Activated CD8-positive, alpha-beta memory T cell treated with anti-CD3 and anti-CD28 coated beads, Interleukin-2, amount 50 U/mL, for 24 hours (primary cell): ENCODE data around the gene MIPEP.
"Not testable (repeated sequence)": the region's sequence is repeated elsewhere in the genome, so short reads cannot be mapped to it uniquely, and the experiment has no call there.

Source experiments
- DNase-seq: peaks from one replicate; pipeline ENCODE4 v3.0.0-alpha.2; 2020; ENCODE audit errors: extremely low read depth

Gene MIPEP

DNA sequence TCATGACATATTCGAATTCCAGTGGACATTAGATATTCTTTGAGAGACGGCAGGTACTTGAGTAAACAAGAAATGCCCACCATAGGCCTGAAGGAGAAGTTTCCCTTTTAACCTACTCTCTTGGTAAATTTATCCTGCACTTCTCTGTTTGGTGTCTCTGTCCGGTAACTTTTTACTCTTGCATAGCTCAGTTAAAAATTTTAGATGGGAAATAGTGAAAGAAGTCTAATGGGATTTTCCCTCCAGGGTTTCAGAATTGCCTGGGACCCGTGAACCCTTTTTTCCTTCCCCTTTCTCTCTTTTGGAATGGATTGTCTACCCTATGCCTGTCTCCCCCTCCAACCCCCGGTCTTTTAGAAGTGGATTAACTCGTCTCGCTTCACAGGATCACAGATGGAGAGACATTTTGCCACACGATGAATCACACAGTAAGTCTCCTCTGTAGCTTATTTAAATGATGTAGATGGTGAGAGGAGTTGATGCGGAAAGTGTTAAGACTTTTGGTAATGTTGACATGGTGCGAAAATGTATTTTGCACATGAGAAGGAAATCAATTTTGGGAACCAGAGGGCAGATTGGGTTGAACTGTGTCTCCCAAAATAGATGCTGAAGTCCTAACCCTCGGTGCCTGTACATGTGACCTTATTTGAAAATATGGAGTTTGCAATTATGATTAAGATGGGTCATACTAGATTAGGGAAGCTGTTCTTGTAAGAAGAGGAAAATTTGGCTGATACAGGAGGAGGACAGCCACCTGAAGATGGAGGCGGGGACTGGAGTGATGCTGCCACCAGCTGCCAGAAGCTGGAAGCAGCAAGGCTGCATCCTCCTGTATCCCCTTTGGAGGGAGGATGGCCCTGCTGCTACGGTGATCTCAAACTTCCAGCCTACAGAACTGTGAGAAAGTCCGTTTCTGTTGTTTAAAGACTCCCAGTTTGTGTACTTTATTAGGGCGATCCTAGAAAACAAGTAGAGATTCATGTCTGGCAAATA lies 711 bp upstream of the MIPEP start:
- no peak for DNase-seq

DNA sequence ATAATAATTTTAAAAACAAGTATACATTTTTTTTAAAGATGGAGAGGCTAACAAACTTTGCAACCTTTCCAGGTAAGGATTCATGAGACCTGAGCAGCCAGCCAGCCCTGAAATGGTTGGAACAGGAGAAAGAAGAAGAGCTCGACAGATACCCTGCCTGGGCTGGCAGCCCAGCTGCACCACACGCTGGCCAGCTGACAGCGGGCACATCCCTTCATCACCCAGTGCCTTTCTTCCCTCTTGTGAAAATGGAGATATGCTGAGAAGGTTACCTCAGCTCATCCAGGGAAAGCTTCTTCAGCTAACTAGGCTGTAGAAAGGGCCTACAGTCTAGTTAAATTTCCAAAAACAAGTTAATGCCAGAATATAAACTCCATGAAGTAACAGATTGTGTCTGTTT lies 4.8 kb downstream of the MIPEP start:
- DNase-seq, result not testable (repeated sequence)

DNA sequence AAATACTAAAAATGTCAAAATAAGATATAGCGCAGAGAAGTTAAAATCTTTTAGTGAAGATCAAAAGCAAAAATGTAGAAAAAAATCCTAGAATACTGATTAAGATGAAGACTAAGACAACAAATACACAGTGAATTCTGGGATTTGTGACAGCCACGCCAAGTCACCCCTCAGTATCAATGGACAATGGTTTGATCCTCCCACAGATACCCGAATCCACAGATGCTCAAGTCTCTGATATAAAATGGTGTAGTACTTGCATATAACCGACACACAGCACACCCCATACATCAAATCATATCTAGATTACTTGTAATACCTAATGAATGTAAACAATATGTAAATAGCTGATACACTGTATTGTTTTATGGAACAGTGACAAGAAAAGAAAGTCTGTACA lies 5.9 kb downstream of the MIPEP start:
- no peak for DNase-seq

DNA sequence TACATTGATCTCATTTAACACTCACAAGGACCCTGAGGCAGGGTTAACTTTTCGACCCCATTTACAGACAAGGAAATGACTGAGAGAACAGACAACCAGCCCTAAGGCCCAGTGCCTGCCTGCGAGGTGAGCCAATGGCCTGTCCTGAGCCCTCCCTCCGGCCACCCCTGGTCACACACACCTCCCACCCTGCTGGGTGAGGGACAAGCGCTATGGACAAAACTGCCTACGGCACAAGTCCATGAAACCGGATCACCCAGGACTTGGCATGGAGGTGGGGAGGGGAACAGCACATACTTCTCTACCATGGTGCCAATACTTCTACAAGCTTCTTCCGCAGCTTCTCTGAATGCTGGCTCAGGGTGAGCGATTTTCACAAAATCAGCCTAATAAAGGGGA lies 7.8 kb downstream of the MIPEP start:
- DNase-seq, result not testable (repeated sequence)

DNA sequence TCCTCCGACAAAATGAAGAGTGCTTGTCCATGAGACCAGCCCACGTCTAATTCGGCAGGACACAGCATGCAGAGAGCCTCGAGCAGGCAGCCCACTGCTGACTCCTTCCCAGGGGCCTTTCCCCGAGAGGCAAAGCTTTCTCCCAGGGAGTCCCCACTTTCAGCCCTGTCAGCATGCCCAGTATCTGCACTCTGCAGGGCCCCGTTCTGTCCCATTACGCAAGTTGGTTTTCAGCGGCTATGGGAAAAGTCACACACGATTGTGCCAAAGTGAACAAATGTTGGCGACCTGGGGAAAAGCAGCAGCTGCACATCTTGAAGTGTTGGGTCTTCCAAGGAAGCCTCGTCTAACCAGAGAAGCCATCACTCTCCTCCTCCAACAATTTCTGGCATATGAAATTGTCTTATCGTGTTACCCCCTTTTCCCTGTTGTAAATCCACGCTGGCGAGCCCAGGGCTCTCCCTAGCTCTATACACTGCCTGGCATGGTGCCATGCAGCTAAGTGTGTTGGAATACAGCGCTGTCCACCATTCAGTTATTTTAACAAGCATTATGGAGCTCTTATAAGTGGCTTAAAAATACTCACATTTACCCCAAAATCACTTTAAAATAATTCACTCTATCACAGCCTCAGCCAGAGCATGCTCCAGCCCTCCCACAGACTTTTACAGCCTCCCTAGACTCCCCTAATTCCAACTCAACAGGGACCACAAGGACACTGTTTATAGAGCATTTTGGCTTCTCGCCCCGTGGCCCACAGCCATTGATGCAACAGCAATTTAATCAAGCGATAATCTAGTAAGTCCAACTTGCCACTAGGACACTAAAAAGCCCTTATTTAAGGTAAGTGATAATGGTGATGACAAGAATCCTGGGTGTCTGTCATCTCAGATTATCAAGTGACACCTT lies 8.5 kb downstream of the MIPEP start:
- DNase-seq, result not testable (repeated sequence)

DNA sequence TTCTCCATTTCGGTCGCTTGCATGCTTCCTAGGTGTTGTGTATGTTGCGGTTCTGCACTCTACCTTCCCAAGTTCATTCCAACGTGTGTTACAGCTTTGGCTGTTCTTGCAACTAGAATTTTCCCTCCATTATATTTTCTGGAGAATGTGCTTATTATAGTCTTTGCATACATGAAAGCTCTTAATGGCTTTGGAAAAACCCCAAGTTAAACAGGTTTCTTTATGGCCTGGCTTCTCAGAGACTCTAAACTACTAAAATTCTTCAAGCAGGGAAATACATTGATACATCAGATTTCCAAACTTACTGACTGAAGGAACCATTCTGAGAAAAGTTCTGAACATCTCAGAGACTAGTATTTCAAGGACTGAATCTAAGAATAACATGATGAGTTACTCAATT lies 11.9 kb downstream of the MIPEP start:
- no peak for DNase-seq

DNA sequence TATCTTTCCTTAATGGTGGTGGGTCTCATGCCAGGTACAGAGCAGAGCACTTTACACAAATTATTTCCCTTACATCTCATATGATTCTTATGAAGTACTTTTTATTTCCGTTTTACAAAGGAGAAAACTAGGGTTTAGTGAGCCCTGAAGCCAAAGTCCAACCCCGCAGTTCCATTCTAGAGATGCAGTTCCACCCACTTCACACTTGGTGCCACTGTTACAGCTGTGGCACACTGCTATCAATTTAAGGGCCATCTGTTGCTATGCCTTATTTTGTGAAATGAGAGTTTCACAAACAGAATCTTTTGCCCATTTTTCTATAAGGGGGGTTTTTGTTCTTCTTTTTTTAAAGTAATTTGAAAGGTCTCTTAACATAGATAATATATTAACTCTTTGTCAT lies 12.9 kb downstream of the MIPEP start:
- DNase-seq, result no peak

DNA sequence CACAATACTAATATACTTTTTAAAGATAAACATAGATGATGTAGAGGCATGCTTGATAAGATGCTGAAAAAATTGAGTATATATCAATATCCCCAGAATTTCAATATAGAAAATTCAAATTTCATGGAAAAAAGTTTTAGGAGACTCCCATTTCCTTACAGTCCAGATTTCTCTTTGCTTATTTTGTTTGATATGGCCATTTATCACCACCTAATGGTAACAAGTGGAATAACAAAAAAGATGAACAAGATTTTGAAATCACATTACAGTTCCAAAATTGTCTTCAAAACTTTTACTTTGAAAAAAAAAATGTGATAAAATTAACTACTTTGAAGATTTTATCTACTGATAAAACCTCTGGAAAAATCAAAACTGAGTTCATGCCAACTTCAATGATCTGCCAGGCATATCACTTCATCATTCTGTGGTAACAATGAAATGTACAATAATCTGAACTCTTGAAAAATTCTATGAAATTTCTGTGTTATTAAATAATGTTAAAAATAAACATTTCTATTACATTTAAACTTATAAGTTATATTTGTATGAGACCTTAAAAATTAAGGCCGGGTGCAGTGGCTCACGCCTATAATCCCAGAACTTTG lies 17.5 kb downstream of the MIPEP start:
- DNase-seq, result no peak

DNA sequence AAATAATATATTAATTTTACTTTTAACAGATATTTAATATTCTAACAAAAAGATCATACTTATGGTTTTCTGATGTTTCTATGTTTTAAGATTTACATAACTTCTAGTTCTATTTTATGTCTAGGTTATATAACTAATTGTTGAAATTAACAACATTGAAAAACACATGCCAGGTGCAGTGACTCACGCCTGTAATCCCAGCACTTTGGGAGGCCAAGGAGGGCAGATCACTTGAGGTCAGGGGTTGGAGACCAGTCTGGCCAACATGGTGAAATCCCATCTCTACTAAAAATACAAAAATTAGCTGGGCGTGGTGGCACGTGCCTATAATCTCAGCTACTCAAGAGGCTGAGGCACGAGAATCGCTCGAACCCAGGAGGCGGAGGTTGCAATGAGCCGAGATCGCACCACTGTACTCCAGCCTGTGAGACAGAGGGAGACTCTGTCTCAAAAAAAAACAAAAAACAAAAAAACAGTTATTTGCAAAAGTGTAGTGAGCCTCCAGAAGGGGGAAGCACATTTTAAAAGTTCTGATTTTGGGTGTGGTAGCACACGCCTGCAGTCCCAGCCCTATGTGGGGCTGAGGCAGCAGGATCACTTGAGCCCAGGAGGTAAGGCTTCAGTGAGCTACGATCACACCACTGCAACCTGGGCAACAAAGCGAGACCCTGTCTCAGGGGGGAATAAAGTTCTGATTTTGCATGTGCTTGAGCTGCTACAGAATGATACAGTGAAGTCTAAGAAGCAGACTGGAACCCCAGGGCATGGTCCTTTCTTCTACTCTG lies 18.7 kb downstream of the MIPEP start:
- DNase-seq, result no peak

DNA sequence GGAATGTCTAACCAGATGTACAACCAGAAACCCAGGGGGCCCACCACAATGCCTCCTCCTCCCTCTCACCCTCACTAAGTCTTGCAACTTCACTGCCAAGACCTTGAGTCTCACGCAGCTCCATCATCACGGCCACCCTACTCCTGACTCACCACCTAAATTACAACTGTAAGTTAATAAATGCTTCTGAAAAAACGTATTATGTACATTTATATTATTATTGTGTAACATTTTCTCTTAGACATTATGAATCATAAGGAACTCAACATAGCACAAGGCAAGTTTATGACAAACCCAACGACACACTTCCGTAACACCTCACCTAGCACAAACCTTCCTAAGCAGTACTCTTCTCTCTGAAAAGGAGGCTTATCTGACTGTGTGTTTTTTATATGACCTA lies 20.7 kb downstream of the MIPEP start:
- DNase-seq, result no peak

DNA sequence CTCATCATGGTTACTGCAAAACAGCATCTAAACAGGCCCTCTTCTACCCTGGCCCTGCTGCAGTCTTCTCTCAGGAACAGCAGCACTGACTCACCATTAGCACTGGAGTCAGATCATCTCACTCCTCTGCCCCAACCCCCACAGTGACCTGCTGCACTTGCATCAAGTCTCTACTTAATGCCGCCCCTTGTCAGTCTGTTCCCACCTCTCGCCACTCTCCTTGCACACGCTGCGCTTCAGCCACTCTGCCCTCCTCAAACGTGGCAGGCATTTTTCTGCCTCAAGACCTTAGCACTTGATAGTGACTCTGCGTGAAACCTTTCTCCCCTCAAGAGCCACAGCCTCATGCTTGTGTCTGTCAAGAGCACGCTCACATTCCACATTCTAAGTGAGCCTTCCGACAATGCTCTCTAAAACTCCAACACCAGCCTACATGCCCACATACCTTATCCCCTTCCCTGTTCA lies 22.1 kb downstream of the MIPEP start:
- DNase-seq, result no peak

DNA sequence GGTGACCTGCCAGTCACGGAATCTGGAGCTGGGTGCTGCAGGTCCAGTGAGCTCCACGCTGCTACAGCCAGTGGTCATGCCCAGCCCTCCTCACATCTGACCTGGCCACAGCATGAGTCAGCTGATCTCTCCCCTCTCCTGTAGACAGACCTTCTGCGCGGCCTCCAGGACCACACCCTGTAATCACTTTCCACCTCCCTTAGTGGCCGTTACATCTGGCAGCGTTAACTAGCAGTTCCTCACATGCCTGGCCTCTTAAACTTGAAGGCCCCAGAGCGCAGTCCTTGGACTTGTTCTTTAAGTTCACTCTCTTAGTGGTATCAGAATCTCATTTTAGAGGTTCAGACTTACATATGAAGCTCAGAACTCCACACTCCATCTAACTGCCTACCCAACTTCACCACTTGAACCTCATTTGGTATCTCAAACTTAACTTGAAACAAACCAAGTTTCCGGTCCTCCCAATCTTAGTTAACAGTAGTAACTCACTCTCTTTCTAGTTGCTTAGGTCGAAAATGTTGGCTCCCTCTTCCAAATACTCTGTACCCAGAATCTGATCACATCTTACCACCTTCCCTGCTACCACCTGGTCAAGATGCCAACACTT lies 22.7 kb downstream of the MIPEP start:
- DNase-seq, result no peak

DNA sequence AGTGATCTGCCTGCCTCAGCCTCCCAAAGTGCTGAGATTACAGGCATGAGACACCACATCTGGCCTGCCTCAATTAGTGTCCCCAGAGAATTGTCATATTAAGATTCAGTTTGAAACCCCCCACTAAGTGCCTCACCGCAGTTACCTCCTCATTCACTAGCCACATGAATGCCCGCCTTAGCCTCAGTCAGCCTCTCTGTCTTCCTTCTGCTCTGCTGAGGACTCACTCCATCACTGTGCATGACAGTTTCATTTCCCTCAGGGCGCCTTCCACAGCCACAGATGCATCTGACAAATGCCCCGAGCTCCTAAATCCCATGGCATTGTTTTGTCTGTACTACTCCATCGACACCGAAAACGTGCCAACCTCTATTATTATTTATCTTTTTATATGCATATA lies 23.3 kb downstream of the MIPEP start:
- DNase-seq, result no peak

DNA sequence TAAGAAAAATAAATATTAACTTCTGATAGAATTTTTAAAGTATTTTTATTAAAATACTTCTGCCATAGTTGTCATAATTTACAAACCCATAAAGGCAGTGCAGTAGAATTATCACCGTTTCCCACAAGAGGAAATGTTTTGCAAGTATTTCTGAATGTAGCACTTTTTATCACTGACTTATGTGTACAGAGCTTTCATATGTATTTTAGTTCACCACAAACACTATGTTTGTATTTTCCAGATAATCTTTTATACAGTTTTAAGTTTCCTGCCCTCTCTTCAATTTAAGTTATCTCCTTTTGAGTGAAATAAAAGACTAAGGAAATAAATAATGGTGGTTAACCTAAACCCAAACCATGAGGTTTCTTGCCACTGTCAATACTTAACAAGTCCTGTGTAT lies 24.2 kb downstream of the MIPEP start:
- DNase-seq, result no peak

DNA sequence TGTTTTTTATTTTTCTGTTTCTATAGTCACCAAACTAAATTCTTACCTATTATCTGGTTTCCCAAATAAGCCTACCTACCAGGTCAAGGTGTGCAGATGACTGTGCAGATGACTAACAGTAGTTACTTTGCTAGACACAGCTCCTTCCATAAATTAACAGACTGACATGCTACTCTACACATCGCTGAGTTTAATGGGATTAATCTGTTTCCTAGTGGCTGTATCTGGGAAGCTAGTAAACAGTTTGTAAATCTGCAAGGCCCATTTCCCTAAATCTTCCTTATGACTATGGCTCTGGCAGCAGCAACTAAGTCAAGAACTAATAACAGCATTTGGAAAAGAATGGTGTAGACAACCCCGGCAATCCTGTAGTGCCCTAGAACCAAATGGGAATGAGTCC lies 27.9 kb downstream of the MIPEP start:
- DNase-seq, result no peak

DNA sequence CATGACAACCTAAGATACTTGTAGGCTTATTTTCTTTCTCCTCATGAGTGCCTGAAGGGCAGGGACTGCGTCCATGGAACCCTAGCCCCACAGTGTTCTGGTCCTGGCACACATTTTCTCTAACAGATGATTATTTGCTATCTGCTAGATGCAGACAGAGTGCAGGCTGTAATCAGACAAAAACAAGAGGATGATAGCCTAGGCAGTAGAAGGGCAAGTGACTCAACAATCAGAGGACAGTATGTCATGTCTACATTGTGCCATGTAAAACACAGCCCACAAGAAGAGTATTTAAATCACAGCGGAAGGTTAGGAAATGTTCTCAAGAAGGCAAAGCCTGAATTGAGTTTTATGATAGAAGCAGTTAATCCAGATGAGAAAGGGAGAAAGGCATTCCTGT lies 29.3 kb downstream of the MIPEP start:
- DNase-seq, result no peak

DNA sequence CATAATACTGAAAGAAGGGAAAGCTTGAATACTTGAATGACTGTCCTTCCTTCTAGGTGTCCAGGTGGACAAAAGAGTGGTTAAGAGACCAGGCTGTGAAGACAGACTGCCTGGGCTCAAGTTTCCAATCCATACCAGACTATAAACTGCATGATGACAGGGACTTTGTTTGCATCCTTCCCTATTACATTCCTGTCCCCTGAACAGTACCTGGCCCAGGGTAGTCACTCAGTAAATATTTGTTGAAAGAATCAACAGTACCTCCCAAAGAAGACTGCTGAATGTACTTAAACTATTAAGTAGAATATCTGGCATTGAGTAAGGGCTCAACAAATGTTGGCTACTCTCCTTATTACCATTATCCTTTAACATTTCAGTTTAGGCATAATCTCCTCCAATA lies 29.7 kb downstream of the MIPEP start:
- no peak for DNase-seq

DNA sequence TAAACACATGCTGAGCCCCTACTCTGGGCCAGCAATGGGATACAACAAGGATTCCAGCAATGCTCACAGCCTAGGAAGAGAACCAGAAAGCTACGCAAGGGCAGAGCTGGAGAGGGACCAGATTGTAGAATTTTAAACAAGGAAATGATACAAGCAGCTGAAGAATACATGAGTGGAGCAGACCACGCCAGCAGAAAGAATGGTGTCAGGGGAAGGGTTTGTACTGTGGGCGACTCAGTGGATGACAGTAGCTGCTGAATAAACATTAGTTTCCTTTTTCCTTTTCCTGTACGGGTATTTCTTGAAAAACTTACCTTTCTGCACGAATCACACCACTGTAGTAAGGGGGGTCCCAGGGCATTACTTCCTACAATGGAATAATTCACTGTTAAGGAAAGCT lies 30.7 kb downstream of the MIPEP start:
- no peak for DNase-seq

DNA sequence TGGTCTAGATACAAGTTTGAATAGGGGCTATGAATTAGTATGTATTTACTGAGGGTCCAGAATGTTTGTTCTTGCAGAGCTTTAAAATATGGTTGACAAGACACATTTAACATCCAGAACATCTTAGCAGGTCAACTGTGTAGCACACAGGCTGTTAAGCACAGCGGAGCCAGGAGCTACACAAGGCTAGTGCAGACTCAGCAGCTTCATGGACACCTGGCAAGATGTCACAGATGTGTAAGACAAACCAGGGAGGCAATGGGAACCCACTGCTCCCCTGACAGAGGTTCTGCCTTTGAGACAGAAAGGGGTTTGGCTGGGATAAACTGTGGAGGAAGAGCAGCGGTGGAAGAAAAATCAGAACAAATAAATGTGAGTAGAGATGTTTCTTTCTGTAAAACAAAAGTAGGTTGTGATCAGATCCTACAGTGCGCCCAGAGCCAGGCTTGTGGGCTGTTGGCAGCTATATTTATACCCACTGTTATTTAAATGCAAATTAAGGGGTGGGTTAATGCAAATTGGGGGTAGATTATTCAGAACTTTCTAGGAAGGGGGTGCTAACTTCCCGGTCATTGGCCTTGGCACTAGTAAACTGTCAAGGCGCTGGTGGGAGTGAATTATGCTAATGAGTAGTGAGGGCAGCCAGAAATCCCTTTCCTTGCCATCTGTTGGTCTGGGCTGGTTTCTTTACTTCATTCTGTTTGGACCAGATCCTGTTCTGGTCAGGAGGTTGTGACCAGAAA lies 33.0 kb downstream of the MIPEP start:
- no peak for DNase-seq

DNA sequence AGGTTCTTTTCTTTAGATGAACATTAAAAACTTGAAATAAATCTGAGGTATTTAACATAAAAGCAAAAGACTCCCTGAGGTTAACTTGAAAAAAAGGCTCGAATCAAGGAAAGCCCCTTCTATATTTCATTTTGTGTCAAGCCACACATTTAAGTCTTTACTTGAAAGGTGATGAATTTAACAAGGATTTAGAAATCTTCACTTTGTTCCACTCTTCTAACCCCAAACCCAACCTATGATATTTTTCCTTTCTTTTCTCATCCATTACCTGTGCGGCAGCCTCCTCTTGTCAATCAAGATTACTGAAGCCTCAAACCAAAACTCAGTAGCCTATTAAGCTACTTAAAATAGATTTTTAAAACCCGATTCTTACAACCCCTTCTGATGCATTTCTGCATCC lies 33.8 kb downstream of the MIPEP start:
- DNase-seq, result no peak
